Osteoblast (primary cell): ENCODE data around the gene MCC. TPM values are rescaled to one million over a fixed set of nuclear protein-coding genes. Genes with fewer than 3 reads are reported as not detected.

Experiments used
- DNase-seq: peaks from one replicate; pipeline ENCODE4 v3.0.0; 2011; ENCODE audit warnings: low spot score, mixed read lengths; ENCODE audit not compliant: insufficient read length; ENCODE audit errors: missing footprints
- H2AFZ ChIP-seq: 2 replicates; pipeline ENCODE4 v1.6.0; 2011; ENCODE audit warnings: mild to moderate bottlenecking, low read length
- H3K27ac ChIP-seq: 2 replicates; pipeline ENCODE4 v1.5.1; 2011; ENCODE audit warnings: mild to moderate bottlenecking, low read depth, low read length, moderate library complexity
- H3K27me3 ChIP-seq: 2 replicates; pipeline ENCODE4 v1.6.0; 2012; ENCODE audit warnings: mild to moderate bottlenecking, control low read depth, inconsistent platforms, low read length, moderate library complexity; ENCODE audit not compliant: insufficient read depth
- H3K36me3 ChIP-seq: 2 replicates; pipeline ENCODE4 v1.5.1; 2011; ENCODE audit warnings: mild to moderate bottlenecking, low read length, control low read depth, moderate library complexity; ENCODE audit not compliant: insufficient read depth
- H3K4me1 ChIP-seq: 2 replicates; pipeline ENCODE4 v1.5.1; 2011; ENCODE audit warnings: mild to moderate bottlenecking, low read length, control low read depth, moderate library complexity; ENCODE audit not compliant: insufficient read depth
- H3K4me2 ChIP-seq: 2 replicates; pipeline ENCODE4 v1.6.0; 2011; ENCODE audit warnings: mild to moderate bottlenecking, low read length; ENCODE audit not compliant: insufficient read depth
- H3K4me3 ChIP-seq: fragments of 200-600 bp; sonication (generic); 3 replicates; pipeline ENCODE4 v1.5.1; 2012; ENCODE audit warnings: mild to moderate bottlenecking, low read length, inconsistent platforms; ENCODE audit not compliant: insufficient read depth
- H3K79me2 ChIP-seq: 2 replicates; pipeline ENCODE4 v1.6.0; 2012; ENCODE audit warnings: mild to moderate bottlenecking, low read length, control low read depth, inconsistent platforms; ENCODE audit not compliant: insufficient read depth
- H3K9me3 ChIP-seq: 2 replicates; pipeline ENCODE4 v1.5.1; 2011; ENCODE audit warnings: low read depth, low read length, control low read depth
- H4K20me1 ChIP-seq: 2 replicates; pipeline ENCODE4 v1.6.0; 2012; ENCODE audit warnings: mild to moderate bottlenecking, low read length, control low read depth; ENCODE audit not compliant: insufficient read depth
- CTCF ChIP-seq: IDR thresholded peaks from 2 replicates; pipeline ENCODE4 v1.5.1; 2011; ENCODE audit warnings: mild to moderate bottlenecking, low read depth, low read length, moderate library complexity; ENCODE audit errors: extremely low read depth
- total RNA-seq: library from RNA; depleted of rRNA; stranded (reverse); fragments of >200 nt; gene quantifications from 2 replicates; pipeline ENCODE4 v1.2.3, GENCODE V29; 2012

MCC gene
- total RNA-seq, 1 donor: 45.6 TPM

- Histone ChIP-seq H4K20me1 (no peaks in the 10 kb centered on the region), H3K79me2 (no peaks in the 10 kb centered on the region), H3K27me3 (no peaks in the 10 kb centered on the region), H3K4me1 (peaks cover 11% of the 10 kb centered on the region), H3K9me3 (no peaks in the 10 kb centered on the region), H3K36me3 (no peaks in the 10 kb centered on the region), H3K4me3 (no peak overlapping the region), H3K4me2 (no peak overlapping the region), H2AFZ (no peak overlapping the region), H3K27ac (no peak overlapping the region)
- no peak for TF ChIP-seq CTCF
- peak; percentile 13 for DNase-seq
Measured at GRCh38 chr5:113039934-113040285, 448.3 kb downstream of the MCC start.

- Histone ChIP-seq H2AFZ (no peak overlapping the region), H3K4me2 (no peak overlapping the region), H3K79me2 (no peaks in the 10 kb centered on the region), H4K20me1 (no peaks in the 10 kb centered on the region), H3K4me1 (peaks cover 15% of the 10 kb centered on the region), H3K36me3 (no peaks in the 10 kb centered on the region), H3K27ac (no peak overlapping the region), H3K4me3 (no peak overlapping the region), H3K9me3 (no peaks in the 10 kb centered on the region), H3K27me3 (no peaks in the 10 kb centered on the region)
- DNase-seq: peak; percentile 31
- no peak for TF ChIP-seq CTCF
Measured at GRCh38 chr5:113039229-113039933, 448.9 kb downstream of the MCC start.

GRCh38 chr5:113038714-113039113 is 449.5 kb downstream of the MCC start:
- Histone ChIP-seq H3K9me3 (no peaks in the 10 kb centered on the region), H3K27ac (no peak overlapping the region), H3K27me3 (no peaks in the 10 kb centered on the region), H3K4me2 (no peak overlapping the region), H3K79me2 (no peaks in the 10 kb centered on the region), H3K4me3 (no peak overlapping the region), H2AFZ (no peak overlapping the region), H3K36me3 (no peaks in the 10 kb centered on the region), H3K4me1 (peaks cover 21% of the 10 kb centered on the region), H4K20me1 (no peaks in the 10 kb centered on the region)
- TF ChIP-seq CTCF: peak; percentile 35
- peak; percentile 92 for DNase-seq

- H3K4me2 ChIP-seq: no peak overlapping the region
- no peak for TF ChIP-seq CTCF
- H3K27ac ChIP-seq: no peak overlapping the region
- no peak for DNase-seq
- no peaks in the 10 kb centered on the region for H3K9me3 ChIP-seq
- H4K20me1 ChIP-seq: no peaks in the 10 kb centered on the region
- no peaks in the 10 kb centered on the region for H3K36me3 ChIP-seq
- H3K4me1 ChIP-seq: peaks cover 23% of the 10 kb centered on the region
- H3K4me3 ChIP-seq: no peak overlapping the region
- H3K27me3 ChIP-seq: no peaks in the 10 kb centered on the region
- no peaks in the 10 kb centered on the region for H3K79me2 ChIP-seq
- no peak overlapping the region for H2AFZ ChIP-seq
Measured at GRCh38 chr5:113038136-113038535, 450.1 kb downstream of the MCC start.
